IPS DF 4.7 (cell line): Measurements from ENCODE around the gene PCDHGC5.

ENCODE experiments used
- DNase-seq: peaks from one replicate; pipeline ENCODE4 v3.0.0-alpha.2; 2013; ENCODE audit warnings: low spot score; ENCODE audit errors: extremely low read depth

PCDHGC5 gene

GRCh38 chr5:141490771-141491170 is 1.9 kb downstream of the PCDHGC5 start:
- DNase-seq: no peak

- no peak for DNase-seq
Observed at GRCh38 chr5:141491323-141492167, 2.7 kb downstream of the PCDHGC5 start.

DNA sequence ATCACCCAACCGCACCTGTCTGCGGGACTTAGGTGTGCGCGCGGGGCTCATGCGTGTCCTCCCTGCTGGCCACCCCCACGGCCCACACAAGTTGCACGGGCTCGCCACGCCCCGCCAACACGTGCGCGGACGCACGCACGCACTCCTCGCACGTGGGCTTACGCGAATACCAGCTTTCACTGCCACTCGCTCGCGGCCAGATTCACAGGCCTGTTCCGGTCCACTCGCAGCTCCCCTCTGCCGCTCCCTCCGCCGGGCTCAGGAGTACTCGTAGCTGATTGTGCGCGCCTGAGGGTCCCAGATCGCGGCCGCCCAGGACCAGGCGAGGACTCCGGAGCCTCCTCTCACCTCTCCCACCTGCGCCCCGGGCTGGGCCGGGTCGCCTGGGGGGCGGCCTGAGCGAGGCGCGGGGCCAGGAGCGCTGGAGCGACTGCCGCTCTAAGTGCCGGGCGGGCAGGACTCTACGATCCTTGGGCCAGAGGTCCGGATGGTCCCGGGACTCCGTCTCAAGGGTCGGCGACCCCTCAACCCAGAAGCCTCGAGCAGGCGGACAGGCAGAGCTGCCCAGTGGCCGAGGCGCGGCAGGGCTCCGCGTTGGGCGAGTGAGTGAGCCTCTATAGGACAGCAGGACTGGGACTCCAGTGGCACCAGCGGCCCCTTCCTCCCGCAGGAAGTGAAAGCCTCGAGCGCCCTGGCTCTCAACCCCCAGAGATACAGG is 3.4 kb downstream of the PCDHGC5 start:
- DNase-seq: no peak

- DNase-seq: no peak
Observed at GRCh38 chr5:141493500-141494422, 4.9 kb downstream of the PCDHGC5 start.

- no peak for DNase-seq
Observed at GRCh38 chr5:141494761-141495452, 6.0 kb downstream of the PCDHGC5 start.

DNA sequence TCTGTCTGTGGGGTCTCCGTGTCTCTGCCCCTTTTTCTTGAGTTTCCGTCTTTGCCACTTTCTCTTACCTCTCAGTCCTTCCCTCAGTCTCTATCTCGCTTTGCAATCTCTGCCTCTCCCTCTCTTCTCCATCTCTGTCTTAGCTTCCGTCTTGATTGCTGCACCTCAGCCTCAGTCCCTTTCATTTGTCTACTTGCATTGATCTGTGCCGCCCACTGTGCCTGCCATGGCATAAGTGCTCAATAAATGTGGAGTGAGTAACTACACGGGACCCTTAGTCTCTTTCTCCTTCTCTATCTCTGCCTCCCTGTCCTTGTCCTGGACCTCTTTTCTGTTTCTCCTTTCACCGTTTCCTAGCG is 6.6 kb downstream of the PCDHGC5 start:
- DNase-seq: no peak

- no peak for DNase-seq
Observed at GRCh38 chr5:141496038-141496437, 7.2 kb downstream of the PCDHGC5 start.

DNA sequence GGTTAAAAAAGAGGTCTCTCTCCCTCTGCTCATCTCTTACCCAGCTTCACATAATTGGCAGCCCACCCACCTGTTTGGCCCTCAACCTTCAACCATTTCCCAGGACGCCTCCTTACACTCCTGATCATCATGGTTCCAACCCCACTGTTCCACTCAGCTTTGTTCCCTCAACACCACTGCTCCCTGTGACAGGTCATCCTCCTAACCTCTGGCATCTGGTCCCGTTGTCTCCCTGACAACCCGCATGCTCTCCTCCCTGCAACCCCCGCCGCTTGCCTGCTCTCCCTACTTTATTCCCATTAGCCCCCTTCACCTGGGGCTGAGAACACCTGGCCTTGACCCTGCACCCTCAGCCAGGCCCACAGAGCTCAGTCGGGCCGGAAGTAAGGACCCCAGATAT is 12.9 kb downstream of the PCDHGC5 start:
- DNase-seq: no peak

GRCh38 chr5:141503681-141504080 is 14.8 kb downstream of the PCDHGC5 start:
- DNase-seq: no peak

- DNase-seq: no peak
Observed at GRCh38 chr5:141504216-141504615, 15.3 kb downstream of the PCDHGC5 start.

GRCh38 chr5:141506381-141507155 is 17.7 kb downstream of the PCDHGC5 start:
- DNase-seq: no peak

GRCh38 chr5:141507387-141508091 is 18.7 kb downstream of the PCDHGC5 start:
- no peak for DNase-seq

DNA sequence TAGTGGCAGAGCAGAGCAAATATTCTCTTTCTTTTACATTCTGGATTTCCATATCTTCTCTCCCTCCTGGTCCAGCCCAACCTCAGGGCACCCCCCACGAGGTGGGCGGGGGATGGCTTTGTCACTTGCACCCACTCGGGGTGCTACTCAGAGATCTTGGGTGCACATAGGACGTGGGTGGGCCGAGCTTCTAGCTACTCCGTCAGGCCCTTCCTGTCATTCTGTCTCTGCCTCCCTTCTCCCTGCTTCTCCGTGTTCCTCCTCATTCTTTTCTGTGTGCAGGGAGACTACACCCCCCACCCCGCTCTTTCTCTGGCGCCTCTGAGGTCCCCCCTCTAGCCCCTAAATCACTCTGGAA is 19.5 kb downstream of the PCDHGC5 start:
- DNase-seq: no peak

DNA sequence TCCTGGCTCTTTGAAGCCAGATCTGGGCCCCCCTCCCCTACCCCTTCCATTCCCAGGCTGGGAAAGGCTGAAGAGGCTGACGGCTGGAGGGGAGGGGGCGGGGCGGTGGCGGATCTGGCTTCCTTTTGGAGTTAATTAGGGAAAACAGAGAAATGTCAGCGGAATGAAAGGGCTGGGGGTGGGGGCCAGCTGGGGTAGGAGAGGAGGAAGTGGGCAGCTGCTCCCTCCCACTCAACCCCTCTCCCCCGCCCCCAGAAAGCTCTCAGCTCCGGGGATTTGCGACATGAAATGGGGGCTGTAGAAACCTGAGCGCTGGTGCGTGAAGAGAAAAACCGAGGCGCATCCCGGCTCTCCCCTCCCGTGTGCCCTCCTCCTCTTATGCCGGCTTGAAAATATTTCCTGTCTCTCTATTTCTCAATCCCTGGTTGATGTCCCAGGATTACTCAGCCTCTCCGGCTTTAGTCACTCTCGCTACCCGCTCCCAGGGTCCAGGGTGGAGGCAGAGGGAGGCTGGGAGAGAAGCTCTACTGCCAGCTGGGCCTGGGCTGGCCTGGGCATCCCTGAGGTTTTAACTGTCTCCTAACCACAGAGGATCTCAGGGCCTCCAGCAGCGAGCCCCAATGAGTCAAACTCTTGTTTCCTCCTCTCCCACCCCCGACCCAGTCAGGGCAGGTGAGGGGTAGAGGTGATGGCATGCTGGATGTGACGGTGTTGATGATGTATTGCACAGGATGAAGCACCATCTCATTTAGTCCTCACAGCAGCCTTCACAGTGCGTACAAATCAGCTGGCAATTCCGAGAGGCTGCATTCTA is 20.1 kb downstream of the PCDHGC5 start:
- DNase-seq: no peak

GRCh38 chr5:141510160-141510559 is 21.3 kb downstream of the PCDHGC5 start:
- DNase-seq: no peak

DNA sequence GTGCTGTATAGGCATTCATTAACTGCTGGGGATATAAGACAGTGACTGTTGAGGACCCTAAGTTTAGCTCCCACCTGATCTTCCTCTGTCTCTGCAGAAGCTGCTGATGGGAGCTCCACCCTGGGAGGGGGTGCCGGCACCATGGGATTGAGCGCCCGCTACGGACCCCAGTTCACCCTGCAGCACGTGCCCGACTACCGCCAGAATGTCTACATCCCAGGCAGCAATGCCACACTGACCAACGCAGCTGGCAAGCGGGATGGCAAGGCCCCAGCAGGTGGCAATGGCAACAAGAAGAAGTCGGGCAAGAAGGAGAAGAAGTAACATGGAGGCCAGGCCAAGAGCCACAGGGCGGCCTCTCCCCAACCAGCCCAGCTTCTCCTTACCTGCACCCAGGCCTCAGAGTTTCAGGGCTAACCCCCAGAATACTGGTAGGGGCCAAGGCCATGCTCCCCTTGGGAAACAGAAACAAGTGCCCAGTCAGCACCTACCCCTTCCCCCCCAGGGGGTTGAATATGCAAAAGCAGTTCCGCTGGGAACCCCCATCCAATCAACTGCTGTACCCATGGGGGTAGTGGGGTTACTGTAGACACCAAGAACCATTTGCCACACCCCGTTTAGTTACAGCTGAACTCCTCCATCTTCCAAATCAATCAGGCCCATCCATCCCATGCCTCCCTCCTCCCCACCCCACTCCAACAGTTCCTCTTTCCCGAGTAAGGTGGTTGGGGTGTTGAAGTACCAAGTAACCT is 22.1 kb downstream of the PCDHGC5 start:
- DNase-seq: no peak

GRCh38 chr5:141511771-141512325 is 23.0 kb downstream of the PCDHGC5 start:
- no peak for DNase-seq

DNA sequence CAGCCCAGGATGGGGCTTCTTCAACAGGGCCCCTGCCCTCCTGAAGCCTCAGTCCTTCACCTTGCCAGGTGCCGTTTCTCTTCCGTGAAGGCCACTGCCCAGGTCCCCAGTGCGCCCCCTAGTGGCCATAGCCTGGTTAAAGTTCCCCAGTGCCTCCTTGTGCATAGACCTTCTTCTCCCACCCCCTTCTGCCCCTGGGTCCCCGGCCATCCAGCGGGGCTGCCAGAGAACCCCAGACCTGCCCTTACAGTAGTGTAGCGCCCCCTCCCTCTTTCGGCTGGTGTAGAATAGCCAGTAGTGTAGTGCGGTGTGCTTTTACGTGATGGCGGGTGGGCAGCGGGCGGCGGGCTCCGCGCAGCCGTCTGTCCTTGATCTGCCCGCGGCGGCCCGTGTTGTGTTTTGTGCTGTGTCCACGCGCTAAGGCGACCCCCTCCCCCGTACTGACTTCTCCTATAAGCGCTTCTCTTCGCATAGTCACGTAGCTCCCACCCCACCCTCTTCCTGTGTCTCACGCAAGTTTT is 23.6 kb downstream of the PCDHGC5 start:
- no peak for DNase-seq
